ENCODE results near the gene PLPP3.

DNA sequence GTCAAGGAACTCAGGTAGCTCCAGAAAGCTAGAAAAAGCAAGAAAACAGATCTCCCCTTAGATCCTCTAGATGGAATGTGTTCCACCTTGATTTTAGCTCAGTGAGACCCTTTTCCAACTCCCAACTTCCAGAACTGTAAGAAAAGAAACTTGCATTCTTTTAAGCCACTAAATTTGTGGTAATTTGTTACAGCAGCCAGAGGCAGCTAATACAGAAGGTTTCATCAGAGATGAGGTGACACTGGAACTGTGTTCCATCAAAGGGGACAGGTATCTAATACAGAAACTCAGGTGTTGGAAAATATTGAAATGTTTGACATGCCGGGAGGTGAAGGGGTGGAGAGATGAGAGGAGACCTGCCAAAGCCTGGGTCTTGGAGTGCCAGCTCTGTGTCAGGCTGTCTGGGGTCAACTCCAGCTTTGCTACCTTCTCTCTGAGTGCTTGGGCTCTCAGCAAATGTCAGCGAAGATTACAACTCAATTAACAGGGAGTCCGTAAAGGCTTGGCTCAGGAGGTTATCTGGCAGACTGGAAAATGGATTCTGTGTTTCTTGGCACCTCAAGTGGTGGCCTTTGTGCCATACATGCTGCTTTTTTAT is 71.3 kb downstream of the PLPP3 start:
- TF ChIP-seq POLR2A (IDR thresholded peaks at IDR 0.05) = no peak
- TF ChIP-seq, protein P1, sequence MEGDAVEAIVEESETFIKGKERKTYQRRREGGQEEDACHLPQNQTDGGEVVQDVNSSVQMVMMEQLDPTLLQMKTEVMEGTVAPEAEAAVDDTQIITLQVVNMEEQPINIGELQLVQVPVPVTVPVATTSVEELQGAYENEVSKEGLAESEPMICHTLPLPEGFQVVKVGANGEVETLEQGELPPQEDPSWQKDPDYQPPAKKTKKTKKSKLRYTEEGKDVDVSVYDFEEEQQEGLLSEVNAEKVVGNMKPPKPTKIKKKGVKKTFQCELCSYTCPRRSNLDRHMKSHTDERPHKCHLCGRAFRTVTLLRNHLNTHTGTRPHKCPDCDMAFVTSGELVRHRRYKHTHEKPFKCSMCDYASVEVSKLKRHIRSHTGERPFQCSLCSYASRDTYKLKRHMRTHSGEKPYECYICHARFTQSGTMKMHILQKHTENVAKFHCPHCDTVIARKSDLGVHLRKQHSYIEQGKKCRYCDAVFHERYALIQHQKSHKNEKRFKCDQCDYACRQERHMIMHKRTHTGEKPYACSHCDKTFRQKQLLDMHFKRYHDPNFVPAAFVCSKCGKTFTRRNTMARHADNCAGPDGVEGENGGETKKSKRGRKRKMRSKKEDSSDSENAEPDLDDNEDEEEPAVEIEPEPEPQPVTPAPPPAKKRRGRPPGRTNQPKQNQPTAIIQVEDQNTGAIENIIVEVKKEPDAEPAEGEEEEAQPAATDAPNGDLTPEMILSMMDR (IDR thresholded peaks at IDR 0.05) = no peak

All from testis (tissue), 2 donors.